Hepatocyte (in vitro differentiated cells): Measurements from ENCODE around the gene SAFB2. TPM values are rescaled to one million over a fixed set of nuclear protein-coding genes. Genes with fewer than 3 reads are reported as not detected.

Experiments
- DNase-seq: peaks from one replicate; pipeline ENCODE4 v3.0.0-alpha.2; 2016; ENCODE audit warnings: low spot score
- H2AFZ ChIP-seq: fragments of 200-600 bp; sonication (generic); 2 replicates; pipeline ENCODE4 v1.6.0; 2016; ENCODE audit warnings: antibody characterized with exemption, mild to moderate bottlenecking
- H3K27ac ChIP-seq: fragments of 200-600 bp; sonication (generic); 2 replicates; pipeline ENCODE4 v1.5.1; 2016; ENCODE audit warnings: mild to moderate bottlenecking
- H3K27me3 ChIP-seq: fragments of 200-600 bp; sonication (generic); 2 replicates; pipeline ENCODE4 v1.6.1; 2016
- H3K36me3 ChIP-seq: fragments of 200-600 bp; sonication (generic); replicated peaks from 2 replicates; pipeline ENCODE4 v1.5.1; 2016; ENCODE audit warnings: low read depth; ENCODE audit not compliant: insufficient read depth
- H3K4me1 ChIP-seq: fragments of 200-600 bp; sonication (generic); 2 replicates; pipeline ENCODE4 v1.5.1; 2016; ENCODE audit warnings: mild to moderate bottlenecking, moderate library complexity; ENCODE audit not compliant: insufficient read depth
- H3K4me2 ChIP-seq: fragments of 200-600 bp; sonication (generic); 2 replicates; pipeline ENCODE4 v1.6.0; 2016
- H3K4me3 ChIP-seq: fragments of 200-600 bp; sonication (generic); 2 replicates; pipeline ENCODE4 v1.5.1; 2016; ENCODE audit warnings: mild to moderate bottlenecking
- H3K79me2 ChIP-seq: fragments of 200-600 bp; sonication (generic); 2 replicates; pipeline ENCODE4 v1.6.0; 2017; ENCODE audit warnings: mild to moderate bottlenecking
- H3K9me2 ChIP-seq: fragments of 200-600 bp; sonication (generic); replicated peaks from 2 replicates; pipeline ENCODE4 v1.6.0; 2017; ENCODE audit warnings: mild to moderate bottlenecking; ENCODE audit not compliant: insufficient read depth
- H3K9me3 ChIP-seq: fragments of 200-600 bp; sonication (generic); 2 replicates; pipeline ENCODE4 v1.5.1; 2016; ENCODE audit warnings: low read depth, mild to moderate bottlenecking
- H4K20me1 ChIP-seq: fragments of 200-600 bp; sonication (generic); 2 replicates; pipeline ENCODE4 v1.6.0; 2016; ENCODE audit warnings: mild to moderate bottlenecking; ENCODE audit not compliant: insufficient read depth, poor library complexity, severe bottlenecking
- EZH2 ChIP-seq: fragments of 200-600 bp; sonication (generic); IDR thresholded peaks from 2 replicates; pipeline ENCODE4 v1.6.1; 2016; ENCODE audit warnings: antibody characterized with exemption, mild to moderate bottlenecking, borderline replicate concordance
- EZH2phosphoT487 ChIP-seq: fragments of 200-600 bp; sonication (generic); IDR thresholded peaks from one replicate; pipeline ENCODE4 v1.6.1; 2018; ENCODE audit warnings: antibody characterized with exemption, mild to moderate bottlenecking, low read depth, moderate library complexity; ENCODE audit not compliant: unreplicated experiment, severe bottlenecking
- WGBS: methylation state at CpG from one replicate; pipeline ENCODE4 v1.1.6; 2016; ENCODE audit warnings: low lambda C conversion rate; ENCODE audit errors: missing lambda C conversion rate; 5-methylcytosine and 5-hydroxymethylcytosine counted together
- polyA plus RNA-seq: library from polyadenylated mRNA; unstranded; fragments of >200 nt; fragmentation: Nextera tagmentation; extraction: Ambion mirVana; gene quantifications from 2 replicates; pipeline ENCODE4 v1.2.1, GENCODE V29; 2016
- total RNA-seq: library from RNA; depleted of rRNA; stranded (reverse); fragments of >200 nt; gene quantifications from 2 replicates; pipeline ENCODE4 v1.2.3, GENCODE V29; 2014
- TF ChIP-seq, protein P1 (sequence below): fragments of 200-600 bp; sonication (generic); IDR thresholded peaks from 2 replicates; pipeline ENCODE4 v1.5.1; 2016; ENCODE audit warnings: antibody characterized with exemption, mild to moderate bottlenecking; ENCODE audit not compliant: poor library complexity

SAFB2 gene
- total and polyA plus RNA-seq, 2 experiments from 2014 or later = 21.1 to 42.6 TPM

DNA sequence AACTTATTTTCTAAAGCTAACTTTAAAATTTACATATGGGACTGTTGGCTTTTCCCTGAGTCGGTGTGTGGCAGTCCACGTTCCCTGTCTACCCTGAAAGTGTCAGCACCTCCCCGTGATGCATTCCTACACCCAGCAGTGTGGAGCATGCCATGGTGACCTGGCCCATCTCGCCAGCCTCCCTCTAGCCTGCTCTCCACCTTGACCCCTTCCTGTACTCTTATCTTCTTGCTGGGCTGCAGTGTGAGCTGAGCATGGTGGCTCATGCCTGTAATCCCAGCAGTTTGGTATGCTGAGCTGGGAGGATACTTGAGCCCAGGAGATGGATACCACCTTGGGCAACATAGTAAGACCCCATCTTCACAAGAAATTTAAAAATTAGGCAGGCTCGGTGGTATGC, 32.4 kb upstream of the SAFB2 start:
- no peak overlapping the region for H2AFZ ChIP-seq
- H3K79me2 ChIP-seq = peaks cover 5% of the 10 kb centered on the region
- no peak overlapping the region for H3K4me2 ChIP-seq
- no peak for DNase-seq
- H3K4me1 ChIP-seq = no peaks in the 10 kb centered on the region
- no peaks in the 10 kb centered on the region for H4K20me1 ChIP-seq
- no peak for TF ChIP-seq EZH2phosphoT487
- TF ChIP-seq, protein P1, sequence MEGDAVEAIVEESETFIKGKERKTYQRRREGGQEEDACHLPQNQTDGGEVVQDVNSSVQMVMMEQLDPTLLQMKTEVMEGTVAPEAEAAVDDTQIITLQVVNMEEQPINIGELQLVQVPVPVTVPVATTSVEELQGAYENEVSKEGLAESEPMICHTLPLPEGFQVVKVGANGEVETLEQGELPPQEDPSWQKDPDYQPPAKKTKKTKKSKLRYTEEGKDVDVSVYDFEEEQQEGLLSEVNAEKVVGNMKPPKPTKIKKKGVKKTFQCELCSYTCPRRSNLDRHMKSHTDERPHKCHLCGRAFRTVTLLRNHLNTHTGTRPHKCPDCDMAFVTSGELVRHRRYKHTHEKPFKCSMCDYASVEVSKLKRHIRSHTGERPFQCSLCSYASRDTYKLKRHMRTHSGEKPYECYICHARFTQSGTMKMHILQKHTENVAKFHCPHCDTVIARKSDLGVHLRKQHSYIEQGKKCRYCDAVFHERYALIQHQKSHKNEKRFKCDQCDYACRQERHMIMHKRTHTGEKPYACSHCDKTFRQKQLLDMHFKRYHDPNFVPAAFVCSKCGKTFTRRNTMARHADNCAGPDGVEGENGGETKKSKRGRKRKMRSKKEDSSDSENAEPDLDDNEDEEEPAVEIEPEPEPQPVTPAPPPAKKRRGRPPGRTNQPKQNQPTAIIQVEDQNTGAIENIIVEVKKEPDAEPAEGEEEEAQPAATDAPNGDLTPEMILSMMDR = no peak
- no peak for TF ChIP-seq EZH2
- no peak overlapping the region for H3K27ac ChIP-seq
- 98% methylated on average over 5 of the region's 5 CpGs for WGBS
- H3K9me2 ChIP-seq = no peaks in the 10 kb centered on the region
- H3K9me3 ChIP-seq = no peaks in the 10 kb centered on the region
- H3K36me3 ChIP-seq = no peaks in the 10 kb centered on the region
- H3K27me3 ChIP-seq = no peaks in the 10 kb centered on the region
- no peak overlapping the region for H3K4me3 ChIP-seq

DNA sequence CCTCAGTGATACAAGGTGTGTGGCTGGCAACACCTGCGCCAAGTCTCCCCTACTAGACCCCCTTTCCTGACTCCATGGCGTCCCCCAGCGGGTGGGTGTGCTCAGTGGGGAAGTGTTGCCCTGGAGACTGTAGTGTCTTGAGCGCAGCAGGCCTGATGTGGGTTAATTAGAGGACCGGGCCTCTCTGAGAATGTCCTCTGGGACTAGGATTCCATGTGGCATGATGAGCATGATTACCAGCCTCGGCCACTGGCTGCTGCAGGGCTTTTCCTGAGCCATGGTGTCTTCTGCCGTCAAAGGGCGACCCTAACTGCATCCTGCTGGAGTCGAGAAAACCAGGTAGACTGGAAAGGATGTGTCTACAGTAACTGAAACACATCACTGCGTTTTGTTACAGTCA, 29.7 kb upstream of the SAFB2 start:
- Histone ChIP-seq H4K20me1 (no peaks in the 10 kb centered on the region), H3K9me2 (no peaks in the 10 kb centered on the region), H3K27ac (no peak overlapping the region), H3K4me3 (no peak overlapping the region), H3K4me1 (no peaks in the 10 kb centered on the region), H2AFZ (no peak overlapping the region), H3K36me3 (peaks cover 2% of the 10 kb centered on the region), H3K9me3 (no peaks in the 10 kb centered on the region), H3K79me2 (peaks cover 17% of the 10 kb centered on the region), H3K27me3 (no peaks in the 10 kb centered on the region), H3K4me2 (no peak overlapping the region)
- no peak for TF ChIP-seq EZH2
- TF ChIP-seq EZH2phosphoT487 = no peak
- TF ChIP-seq, protein P1 = no peak
- 98% methylated on average over 10 of the region's 10 CpGs for WGBS
- no peak for DNase-seq

DNA sequence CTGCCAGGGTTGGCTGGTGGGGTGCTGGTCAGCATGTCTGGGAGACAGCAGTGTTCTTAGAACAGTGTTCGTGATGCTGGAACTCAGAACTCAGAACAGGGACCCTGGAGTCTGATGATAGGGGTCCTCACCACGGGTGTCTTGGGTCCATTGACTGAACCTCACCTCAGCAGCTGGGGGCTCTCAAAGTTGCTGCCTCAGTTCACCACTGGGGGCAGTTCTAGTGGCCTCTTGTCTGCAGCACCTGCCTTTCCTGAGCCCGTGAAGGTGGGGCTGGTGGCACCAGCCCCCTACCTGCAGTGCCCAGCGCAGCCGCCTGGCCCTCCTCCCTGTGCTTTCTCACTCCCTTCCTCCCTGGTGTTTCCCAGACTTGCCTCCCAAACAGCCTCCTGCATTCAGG, 28.8 kb upstream of the SAFB2 start:
- peaks cover 7% of the 10 kb centered on the region for H3K36me3 ChIP-seq
- H3K4me2 ChIP-seq = no peak overlapping the region
- no peak overlapping the region for H3K27ac ChIP-seq
- H3K4me1 ChIP-seq = no peaks in the 10 kb centered on the region
- no peak for TF ChIP-seq EZH2phosphoT487
- TF ChIP-seq EZH2 = no peak
- TF ChIP-seq, protein P1 = no peak
- peaks cover 7% of the 10 kb centered on the region for H4K20me1 ChIP-seq
- no peak overlapping the region for H3K4me3 ChIP-seq
- no peaks in the 10 kb centered on the region for H3K27me3 ChIP-seq
- DNase-seq = no peak
- peaks cover 26% of the 10 kb centered on the region for H3K79me2 ChIP-seq
- H3K9me3 ChIP-seq = no peaks in the 10 kb centered on the region
- 96% methylated on average over 5 of the region's 5 CpGs for WGBS
- no peaks in the 10 kb centered on the region for H3K9me2 ChIP-seq
- no peak overlapping the region for H2AFZ ChIP-seq

DNA sequence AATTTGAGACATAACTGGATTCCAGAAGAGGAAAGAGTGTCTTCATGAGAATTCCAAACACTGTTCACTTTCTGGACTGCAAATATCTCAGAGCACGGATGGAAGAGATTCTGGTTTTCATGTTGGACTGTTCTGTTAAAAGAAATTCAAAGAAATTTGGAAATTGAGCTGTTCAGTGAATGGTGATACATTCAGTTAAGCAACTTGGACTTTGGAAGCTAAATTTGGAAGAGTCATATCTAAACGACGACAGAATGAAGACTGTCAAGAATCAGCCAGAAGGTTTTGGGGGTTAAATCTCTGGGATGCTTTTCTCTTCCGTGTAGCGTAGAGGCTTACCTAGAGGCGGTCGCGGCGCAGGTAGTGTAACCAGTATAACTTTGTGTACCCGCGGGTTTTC, 25.9 kb upstream of the SAFB2 start:
- Histone ChIP-seq H4K20me1 (peaks cover 26% of the 10 kb centered on the region), H3K27me3 (no peaks in the 10 kb centered on the region), H3K27ac (no peak overlapping the region), H3K36me3 (peaks cover 11% of the 10 kb centered on the region), H3K9me2 (no peaks in the 10 kb centered on the region), H3K4me3 (no peak overlapping the region), H2AFZ (no peak overlapping the region), H3K9me3 (no peaks in the 10 kb centered on the region), H3K4me1 (no peaks in the 10 kb centered on the region), H3K79me2 (peaks cover 53% of the 10 kb centered on the region), H3K4me2 (no peak overlapping the region)
- no peak for TF ChIP-seq EZH2phosphoT487
- TF ChIP-seq EZH2 = no peak
- TF ChIP-seq, protein P1 = no peak
- 95% methylated on average over 11 of the region's 11 CpGs for whole genome bisulfite sequencing
- DNase-seq = no peak
